PC-3 (cell line): ENCODE data around the gene CSTF2. TPM values are rescaled to one million over a fixed set of nuclear protein-coding genes. Genes with fewer than 3 reads are reported as not detected.
"Not testable (repeated sequence)": the region's sequence is repeated elsewhere in the genome, so short reads cannot be mapped to it uniquely, and the experiment has no call there.

ENCODE experiments used
- ATAC-seq: fragments of 200-7000 bp; cut with Tn5 transposase; 2 replicates; pipeline ENCODE4 v1.9.1; 2020; ENCODE audit warnings: mild to moderate bottlenecking, moderate library complexity
- Bru-seq: library from RNA; stranded (reverse); fragments of 400-500 nt; gene quantifications from one replicate; lab custom pipeline; 2021; lab: Mats Ljungman, UMichigan
- BruChase-seq, 2 experiments: library from RNA; stranded (reverse); fragments of 400-500 nt; gene quantifications; one replicate each; lab custom pipeline; 2021; lab: Mats Ljungman, UMichigan
- BruUV-seq: library from RNA; stranded (reverse); fragments of 400-500 nt; replicated peaks from 2 replicates; lab custom pipeline; 2021; lab: Mats Ljungman, UMichigan
- CTCF ChIA-PET: fragments of 300-600 bp; sonication (Branson Sonifier 250); formaldehyde crosslinking; loops from one replicate; lab custom pipeline; 2022; ENCODE audit warnings: antibody characterized with exemption; lab: Charles Lee
- POLR2A ChIA-PET: fragments of 300-600 bp; sonication (Branson Sonifier 250); formaldehyde crosslinking; loops from one replicate; lab custom pipeline; 2022; ENCODE audit warnings: antibody characterized with exemption; ENCODE audit not compliant: unreplicated experiment; lab: Charles Lee
- DNase-seq: peaks from one replicate; pipeline ENCODE4 v3.0.0-alpha.2; 2015
- H2AFZ ChIP-seq: fragments of 300-600 bp; sonication (generic); 2 replicates; pipeline ENCODE4 v1.6.0; 2016; ENCODE audit warnings: antibody characterized with exemption, low read length
- H3F3A ChIP-seq: fragments of 300-600 bp; sonication (generic); one replicate; pipeline ENCODE4 v1.6.0; 2017; ENCODE audit warnings: antibody characterized with exemption, low read length, control low read depth, mild to moderate bottlenecking; ENCODE audit not compliant: unreplicated experiment
- H3K27ac ChIP-seq: fragments of 300-600 bp; sonication (generic); 2 replicates; pipeline ENCODE4 v1.5.1; 2016; ENCODE audit warnings: mild to moderate bottlenecking, low read length
- H3K27me3 ChIP-seq: fragments of 300-600 bp; sonication (generic); 2 replicates; pipeline ENCODE4 v1.6.1; 2016; ENCODE audit warnings: low read length, mixed read lengths
- H3K36me3 ChIP-seq: fragments of 300-600 bp; sonication (generic); 2 replicates; pipeline ENCODE4 v1.6.1; 2016; ENCODE audit warnings: low read depth, mixed run types, low read length, mixed read lengths
- H3K4me1 ChIP-seq: fragments of 300-600 bp; sonication (generic); 2 replicates; pipeline ENCODE4 v1.5.1; 2016; ENCODE audit warnings: low read length; ENCODE audit not compliant: insufficient read depth
- H3K4me2 ChIP-seq: fragments of 300-600 bp; sonication (generic); 2 replicates; pipeline ENCODE4 v1.6.0; 2016; ENCODE audit warnings: low read length
- H3K4me3 ChIP-seq: fragments of 300-600 bp; sonication (generic); 2 replicates; pipeline ENCODE4 v1.5.1; 2016; ENCODE audit warnings: mild to moderate bottlenecking, low read length, mixed read lengths
- H3K79me2 ChIP-seq: fragments of 300-600 bp; sonication (generic); 2 replicates; pipeline ENCODE4 v1.6.1; 2017; ENCODE audit warnings: low read length, mixed read lengths
- H3K9ac ChIP-seq: fragments of 300-600 bp; sonication (generic); 2 replicates; pipeline ENCODE4 v1.6.0; 2016; ENCODE audit warnings: mild to moderate bottlenecking, low read length
- H3K9me2 ChIP-seq: fragments of 300-600 bp; sonication (generic); replicated peaks from 2 replicates; pipeline ENCODE4 v1.6.1; 2016; ENCODE audit warnings: mixed run types, low read length, mixed read lengths
- H3K9me3 ChIP-seq: fragments of 300-600 bp; sonication (generic); 2 replicates; pipeline ENCODE4 v1.6.1; 2016; ENCODE audit warnings: low read length, mixed read lengths
- H4K20me1 ChIP-seq: fragments of 300-600 bp; sonication (generic); 2 replicates; pipeline ENCODE4 v1.6.1; 2016; ENCODE audit warnings: low read length, mixed read lengths
- EZH2 ChIP-seq: fragments of 300-600 bp; sonication (generic); IDR thresholded peaks from one replicate; pipeline ENCODE4 v1.6.1; 2017; ENCODE audit warnings: antibody characterized with exemption, mild to moderate bottlenecking, low read length; ENCODE audit not compliant: unreplicated experiment
- EZH2phosphoT487 ChIP-seq: fragments of 300-600 bp; sonication (generic); IDR thresholded peaks from 2 replicates; pipeline ENCODE4 v1.6.1; 2018; ENCODE audit warnings: mild to moderate bottlenecking, antibody characterized with exemption, low read length, borderline replicate concordance
- intact Hi-C: fragments of 100-400 bp; cut with micrococcal nuclease; formaldehyde crosslinking; loops from 2 replicates; pipeline ENCODE4 v1.9.0; 2023
- long read RNA-seq: library from polyadenylated mRNA; unstranded; transcript quantifications from one replicate; pipeline ENCODE4 v2.0.0, GENCODE V29; 2021; ENCODE audit not compliant: unreplicated experiment
- total RNA-seq: library from RNA; depleted of rRNA; stranded (reverse); fragments of >200 nt; gene quantifications from 2 replicates; pipeline ENCODE4 v1.2.3, GENCODE V29; 2014; rRNA removed
- TF ChIP-seq, protein P1 (sequence below): fragments of 300-600 bp; sonication (generic); conservative IDR thresholded peaks from 2 replicates; pipeline ENCODE4 v1.5.1; 2017; ENCODE audit warnings: antibody characterized with exemption, low read depth, mild to moderate bottlenecking, low read length

Gene CSTF2
- total RNA-seq = 64.1 and 67.7 TPM in 2 replicates
- Bru-seq, nascent RNA = percentile 65 among the genes with signal in this experiment
- percentile 71 among the genes with signal in this experiment for BruChase-seq, experiment 1, labeled RNA remaining after a 6-hour chase
- percentile 64 among the genes with signal in this experiment for BruChase-seq, experiment 2, labeled RNA remaining after a 2-hour chase
- long read RNA-seq, transcript CSTF2-201 (14 exons, 1,958 nt) = major isoform, 30 of 45 reads
- long read RNA-seq, partial matches to known transcripts = 9 of 45 reads
- long read RNA-seq, other reads (novel, unspliced or antisense) = 6 of 45 reads

GRCh38 chrX:100819837-100820666 lies at the start of gene CSTF2:
TSS of gene CSTF2 (plus strand) at chrX:100820391. CDS start at chrX:100820417, 26 bp downstream.
- peak within 1 kb of the TSS; percentile 93 for H3K4me3 ChIP-seq
- H3K9me2 ChIP-seq = no peaks in the 10 kb centered on the region
- TF ChIP-seq EZH2 (no peak), EZH2phosphoT487 (no peak)
- H3K9ac ChIP-seq = peak within 1 kb of the TSS; percentile 86
- DNase-seq (peak; percentile 88), ATAC-seq (peak; percentile 99)
- H4K20me1 ChIP-seq = no peaks in the 10 kb centered on the region
- no peaks in the 10 kb centered on the region for H3K9me3 ChIP-seq
- H3K79me2 ChIP-seq = peaks cover 15% of the 10 kb centered on the region
- CTCF ChIA-PET = interaction anchor here (0.7 kb wide), 1 partner anchor 135 kb away, joined by 3 read pairs; no protein-coding TSS in a partner anchor
- H3F3A ChIP-seq = no peaks in the 10 kb centered on the region
- H3K4me1 ChIP-seq = peaks cover 8% of the 10 kb centered on the region
- BruUV-seq = TSS peak; percentile 75
- peak within 1 kb of the TSS; percentile 98 for H2AFZ ChIP-seq
- peaks cover 19% of the 10 kb centered on the region for H3K36me3 ChIP-seq
- intact Hi-C loops = loop anchor here (10.0 kb wide), 1 partner anchor 165 kb away; no protein-coding TSS in a partner anchor
- H3K4me2 ChIP-seq = peak within 1 kb of the TSS; percentile 97
- peak within 1 kb of the TSS; percentile 54 for H3K27ac ChIP-seq
- POLR2A ChIA-PET = interaction anchor here (0.6 to 0.7 kb wide), 2 partner anchors 9 to 1000 kb away, joined by 4 to 8 read pairs; no protein-coding TSS in a partner anchor
- H3K27me3 ChIP-seq = no peaks in the 10 kb centered on the region

DNA sequence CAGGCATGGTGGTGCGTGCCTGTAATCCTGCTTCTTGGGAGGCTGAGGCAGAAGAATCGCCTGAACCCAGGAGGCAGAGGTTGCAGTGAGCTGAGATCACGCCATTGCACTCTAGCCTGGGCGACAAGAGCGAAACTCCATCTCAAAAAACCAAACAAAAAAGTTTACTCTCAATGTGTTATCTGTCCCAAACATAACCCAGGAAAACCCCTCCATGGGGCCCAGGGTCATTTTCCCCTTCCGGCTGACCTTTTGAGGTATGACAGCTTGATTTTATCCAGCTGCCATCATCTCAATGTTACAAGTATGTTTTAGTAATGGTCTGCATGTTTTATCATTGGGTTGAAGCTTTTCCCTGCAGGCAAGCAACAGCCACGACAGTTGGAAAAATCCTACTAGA lies 23.8 kb upstream of the CSTF2 start:
- H3K27ac ChIP-seq, H3K9ac ChIP-seq, H3K9me2 ChIP-seq, H3K4me2 ChIP-seq, ATAC-seq, H3K9me3 ChIP-seq, H3K4me3 ChIP-seq, POLR2A ChIA-PET, DNase-seq, BruUV-seq, H3F3A ChIP-seq, H3K36me3 ChIP-seq, H4K20me1 ChIP-seq, H3K79me2 ChIP-seq, CTCF ChIA-PET, H2AFZ ChIP-seq, H3K27me3 ChIP-seq, H3K4me1 ChIP-seq, intact Hi-C loops: not testable (repeated sequence)

- ATAC-seq (no peak), DNase-seq (no peak)
- TF ChIP-seq, protein P1, sequence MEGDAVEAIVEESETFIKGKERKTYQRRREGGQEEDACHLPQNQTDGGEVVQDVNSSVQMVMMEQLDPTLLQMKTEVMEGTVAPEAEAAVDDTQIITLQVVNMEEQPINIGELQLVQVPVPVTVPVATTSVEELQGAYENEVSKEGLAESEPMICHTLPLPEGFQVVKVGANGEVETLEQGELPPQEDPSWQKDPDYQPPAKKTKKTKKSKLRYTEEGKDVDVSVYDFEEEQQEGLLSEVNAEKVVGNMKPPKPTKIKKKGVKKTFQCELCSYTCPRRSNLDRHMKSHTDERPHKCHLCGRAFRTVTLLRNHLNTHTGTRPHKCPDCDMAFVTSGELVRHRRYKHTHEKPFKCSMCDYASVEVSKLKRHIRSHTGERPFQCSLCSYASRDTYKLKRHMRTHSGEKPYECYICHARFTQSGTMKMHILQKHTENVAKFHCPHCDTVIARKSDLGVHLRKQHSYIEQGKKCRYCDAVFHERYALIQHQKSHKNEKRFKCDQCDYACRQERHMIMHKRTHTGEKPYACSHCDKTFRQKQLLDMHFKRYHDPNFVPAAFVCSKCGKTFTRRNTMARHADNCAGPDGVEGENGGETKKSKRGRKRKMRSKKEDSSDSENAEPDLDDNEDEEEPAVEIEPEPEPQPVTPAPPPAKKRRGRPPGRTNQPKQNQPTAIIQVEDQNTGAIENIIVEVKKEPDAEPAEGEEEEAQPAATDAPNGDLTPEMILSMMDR = no peak
- TF ChIP-seq EZH2phosphoT487 = no peak
- TF ChIP-seq EZH2 = no peak
- H4K20me1 ChIP-seq = no peaks in the 10 kb centered on the region
- ChIA-PET CTCF (no interaction called here), POLR2A (no interaction called here)
- no peak overlapping the region for H3K9ac ChIP-seq
- H3K4me2 ChIP-seq = no peak overlapping the region
- no peak overlapping the region for H3K27ac ChIP-seq
- H3F3A ChIP-seq = no peaks in the 10 kb centered on the region
- no peaks in the 10 kb centered on the region for H3K36me3 ChIP-seq
- H3K9me2 ChIP-seq = no peaks in the 10 kb centered on the region
- H3K27me3 ChIP-seq = no peaks in the 10 kb centered on the region
- no peaks in the 10 kb centered on the region; the same call in 1 of the 2 replicates for H3K4me1 ChIP-seq
- no peaks in the 10 kb centered on the region for H3K79me2 ChIP-seq
- H2AFZ ChIP-seq = no peak overlapping the region
- H3K9me3 ChIP-seq = no peaks in the 10 kb centered on the region
- no TSS peak for BruUV-seq
- intact Hi-C loops = no loop called here
- no peak overlapping the region for H3K4me3 ChIP-seq
These were observed 22.8 kb upstream of the CSTF2 start for GRCh38 chrX:100797359-100797758.
